ENCODE data around the gene BRWD1. TPM values are rescaled to one million over a fixed set of nuclear protein-coding genes. Genes with fewer than 3 reads are reported as not detected.

Gene BRWD1
- total RNA-seq, 4 donors from 2014 or later: 60.3 to 74.4 (median 68.7) TPM

DNA sequence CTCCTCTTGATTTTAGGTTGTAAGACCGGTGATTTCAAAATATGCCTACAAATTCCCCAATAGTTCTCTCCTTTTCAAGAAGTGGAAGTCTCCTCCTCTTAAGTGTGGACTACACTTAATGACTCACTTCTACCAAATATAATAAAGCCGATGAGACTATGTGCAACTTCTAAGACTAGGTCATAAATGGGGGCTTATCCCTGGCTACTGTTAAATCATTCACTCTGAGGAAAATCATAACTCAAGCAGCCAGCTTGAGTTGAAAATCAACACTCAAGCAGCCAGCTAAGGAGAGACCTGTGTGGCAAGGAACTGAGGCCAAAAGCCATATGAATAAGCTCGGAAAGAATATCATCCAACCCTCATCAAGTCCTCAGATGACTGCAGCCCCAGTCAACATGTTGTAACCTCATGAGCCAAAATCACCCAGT, 80.6 kb downstream of the BRWD1 start:
- TF ChIP-seq, protein P1, sequence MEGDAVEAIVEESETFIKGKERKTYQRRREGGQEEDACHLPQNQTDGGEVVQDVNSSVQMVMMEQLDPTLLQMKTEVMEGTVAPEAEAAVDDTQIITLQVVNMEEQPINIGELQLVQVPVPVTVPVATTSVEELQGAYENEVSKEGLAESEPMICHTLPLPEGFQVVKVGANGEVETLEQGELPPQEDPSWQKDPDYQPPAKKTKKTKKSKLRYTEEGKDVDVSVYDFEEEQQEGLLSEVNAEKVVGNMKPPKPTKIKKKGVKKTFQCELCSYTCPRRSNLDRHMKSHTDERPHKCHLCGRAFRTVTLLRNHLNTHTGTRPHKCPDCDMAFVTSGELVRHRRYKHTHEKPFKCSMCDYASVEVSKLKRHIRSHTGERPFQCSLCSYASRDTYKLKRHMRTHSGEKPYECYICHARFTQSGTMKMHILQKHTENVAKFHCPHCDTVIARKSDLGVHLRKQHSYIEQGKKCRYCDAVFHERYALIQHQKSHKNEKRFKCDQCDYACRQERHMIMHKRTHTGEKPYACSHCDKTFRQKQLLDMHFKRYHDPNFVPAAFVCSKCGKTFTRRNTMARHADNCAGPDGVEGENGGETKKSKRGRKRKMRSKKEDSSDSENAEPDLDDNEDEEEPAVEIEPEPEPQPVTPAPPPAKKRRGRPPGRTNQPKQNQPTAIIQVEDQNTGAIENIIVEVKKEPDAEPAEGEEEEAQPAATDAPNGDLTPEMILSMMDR (IDR thresholded peaks at IDR 0.05; ENCODE audit: low read depth): no peak

- TF ChIP-seq, protein P1 (IDR thresholded peaks at IDR 0.05; ENCODE audit: low read depth): no peak
These were observed 88.5 kb downstream of the BRWD1 start for GRCh38 chr21:39224930-39225329.

GRCh38 chr21:39221997-39222486, 91.4 kb downstream of the BRWD1 start:
- TF ChIP-seq, protein P1 (IDR thresholded peaks at IDR 0.05; ENCODE audit: low read depth): no peak

GRCh38 chr21:39221282-39221996, 92.0 kb downstream of the BRWD1 start:
- TF ChIP-seq, protein P1 (IDR thresholded peaks at IDR 0.05; ENCODE audit: low read depth): no peak

GRCh38 chr21:39220150-39220549, 93.3 kb downstream of the BRWD1 start:
- TF ChIP-seq, protein P1 (IDR thresholded peaks at IDR 0.05; ENCODE audit: low read depth): no peak

GRCh38 chr21:39218082-39218409, 95.4 kb downstream of the BRWD1 start:
- TF ChIP-seq, protein P1 (IDR thresholded peaks at IDR 0.05; ENCODE audit: low read depth): no peak

DNA sequence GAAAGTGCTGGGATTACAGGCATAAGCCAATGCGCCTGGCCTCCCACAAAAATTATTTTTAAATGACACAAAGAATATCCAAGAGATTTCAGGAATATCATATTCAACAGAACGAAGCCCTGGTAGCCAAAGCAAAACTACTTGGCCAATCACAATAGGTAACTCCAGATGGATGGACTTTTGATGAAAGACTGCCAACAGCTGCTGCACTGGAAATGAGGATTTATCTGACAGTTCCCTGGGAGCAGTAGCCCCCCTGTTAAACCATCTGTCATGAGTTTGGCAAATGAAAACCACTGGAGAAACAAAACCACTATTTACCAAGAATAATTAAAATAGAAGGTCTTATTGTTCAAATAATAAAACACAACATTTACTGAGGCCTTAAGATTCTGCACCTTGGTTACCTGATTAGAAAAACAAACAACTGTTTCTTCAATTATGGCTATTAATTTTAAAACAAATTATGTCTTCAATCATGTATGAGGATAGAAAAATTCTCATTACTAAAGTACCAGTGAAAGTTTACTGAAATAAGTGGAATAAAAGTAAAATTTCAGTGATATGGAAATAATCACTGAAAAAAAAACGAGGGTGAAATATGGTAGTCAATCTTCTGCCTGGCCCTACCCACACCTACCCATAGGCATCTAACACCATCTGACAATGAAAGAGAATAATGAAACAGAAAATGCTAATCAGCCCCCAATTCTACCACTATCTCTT, 95.9 kb downstream of the BRWD1 start:
- TF ChIP-seq, protein P1 (IDR thresholded peaks at IDR 0.05; ENCODE audit: low read depth): no peak

Data from subcutaneous adipose tissue (tissue), 4 donors.